Lower lobe of right lung (tissue), 2 donors: ENCODE data around the gene FCER1G. TPM values are rescaled to one million over a fixed set of nuclear protein-coding genes. Genes with fewer than 3 reads are reported as not detected.
"Not testable (repeated sequence)": the region's sequence is repeated elsewhere in the genome, so short reads cannot be mapped to it uniquely, and the experiment has no call there.

ENCODE experiments used
- ATAC-seq, 2 donors: fragments of 200-7000 bp; cut with Tn5 transposase; one replicate each; pipeline ENCODE4 v1.9.1; 2020 to 2022; ENCODE audit warnings: mild to moderate bottlenecking in 2 of 2, moderate library complexity in 2 of 2
- DNase-seq: peaks from one replicate; pipeline ENCODE4 v3.0.0-alpha.2; 2020
- H3K27ac ChIP-seq: fragments of 200-600 bp; one replicate; pipeline ENCODE4 v1.8.0; 2022
- H3K27me3 ChIP-seq: fragments of 200-600 bp; one replicate; pipeline ENCODE4 v1.8.0; 2022; ENCODE audit warnings: low read depth
- H3K36me3 ChIP-seq: fragments of 200-600 bp; one replicate; pipeline ENCODE4 v1.8.0; 2022; ENCODE audit warnings: mild to moderate bottlenecking
- H3K4me1 ChIP-seq: fragments of 200-600 bp; one replicate; pipeline ENCODE4 v1.8.0; 2022
- H3K4me3 ChIP-seq: fragments of 200-600 bp; one replicate; pipeline ENCODE4 v1.8.0; 2022; ENCODE audit warnings: mild to moderate bottlenecking
- H3K9me3 ChIP-seq: fragments of 200-600 bp; one replicate; pipeline ENCODE4 v1.8.0; 2022
- intact Hi-C: fragments of 100-400 bp; cut with DNase I; formaldehyde crosslinking; loops from one replicate; pipeline ENCODE4 v1.11.0; 2022
- total RNA-seq: library from RNA; stranded (reverse); fragmentation: NEBNext Ultra II Directional; extraction: Animal tissue kit (Norgen Biotek cat#: 25700); gene quantifications from one replicate; pipeline ENCODE4 v1.2.1, GENCODE V29; 2021
- TF ChIP-seq, protein P1 (sequence below): fragments of 200-600 bp; IDR thresholded peaks from one replicate; pipeline ENCODE4 v1.8.0; 2022; ENCODE audit warnings: antibody characterized with exemption, mild to moderate bottlenecking
- donor health status: DM: no; HTN: yes; CAD: no; lungs with severe emphysema.

FCER1G gene
- total RNA-seq, 1 donor from 2014 or later: 283 TPM

DNA sequence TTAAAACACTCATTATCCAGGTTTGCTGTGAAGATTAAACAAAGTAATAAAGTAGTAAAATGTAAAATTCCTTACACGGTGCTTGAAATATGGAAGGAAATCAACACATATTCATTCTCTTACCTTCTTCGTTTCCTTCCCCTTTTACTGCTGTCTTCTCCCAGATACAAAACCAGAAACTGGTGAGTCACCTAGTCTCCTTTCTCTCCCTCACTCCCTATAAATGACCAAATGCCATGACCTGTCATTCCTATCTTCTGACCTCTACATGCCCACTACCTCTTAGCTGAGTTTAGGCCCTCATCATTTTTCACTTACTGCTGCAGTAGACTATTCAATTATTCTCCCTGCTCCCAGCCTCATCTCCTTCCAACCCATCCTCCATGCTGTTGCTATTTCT lies 27.2 kb downstream of the FCER1G start:
- H3K4me3 ChIP-seq: no peak overlapping the region
- H3K27ac ChIP-seq: no peak overlapping the region
- intact Hi-C loops: no loop called here
- H3K36me3 ChIP-seq: no peaks in the 10 kb centered on the region
- no peaks in the 10 kb centered on the region for H3K27me3 ChIP-seq
- TF ChIP-seq, protein P1, sequence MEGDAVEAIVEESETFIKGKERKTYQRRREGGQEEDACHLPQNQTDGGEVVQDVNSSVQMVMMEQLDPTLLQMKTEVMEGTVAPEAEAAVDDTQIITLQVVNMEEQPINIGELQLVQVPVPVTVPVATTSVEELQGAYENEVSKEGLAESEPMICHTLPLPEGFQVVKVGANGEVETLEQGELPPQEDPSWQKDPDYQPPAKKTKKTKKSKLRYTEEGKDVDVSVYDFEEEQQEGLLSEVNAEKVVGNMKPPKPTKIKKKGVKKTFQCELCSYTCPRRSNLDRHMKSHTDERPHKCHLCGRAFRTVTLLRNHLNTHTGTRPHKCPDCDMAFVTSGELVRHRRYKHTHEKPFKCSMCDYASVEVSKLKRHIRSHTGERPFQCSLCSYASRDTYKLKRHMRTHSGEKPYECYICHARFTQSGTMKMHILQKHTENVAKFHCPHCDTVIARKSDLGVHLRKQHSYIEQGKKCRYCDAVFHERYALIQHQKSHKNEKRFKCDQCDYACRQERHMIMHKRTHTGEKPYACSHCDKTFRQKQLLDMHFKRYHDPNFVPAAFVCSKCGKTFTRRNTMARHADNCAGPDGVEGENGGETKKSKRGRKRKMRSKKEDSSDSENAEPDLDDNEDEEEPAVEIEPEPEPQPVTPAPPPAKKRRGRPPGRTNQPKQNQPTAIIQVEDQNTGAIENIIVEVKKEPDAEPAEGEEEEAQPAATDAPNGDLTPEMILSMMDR: no peak
- no peaks in the 10 kb centered on the region for H3K9me3 ChIP-seq
- no peaks in the 10 kb centered on the region for H3K4me1 ChIP-seq
- ATAC-seq (no peak), DNase-seq (no peak)

DNA sequence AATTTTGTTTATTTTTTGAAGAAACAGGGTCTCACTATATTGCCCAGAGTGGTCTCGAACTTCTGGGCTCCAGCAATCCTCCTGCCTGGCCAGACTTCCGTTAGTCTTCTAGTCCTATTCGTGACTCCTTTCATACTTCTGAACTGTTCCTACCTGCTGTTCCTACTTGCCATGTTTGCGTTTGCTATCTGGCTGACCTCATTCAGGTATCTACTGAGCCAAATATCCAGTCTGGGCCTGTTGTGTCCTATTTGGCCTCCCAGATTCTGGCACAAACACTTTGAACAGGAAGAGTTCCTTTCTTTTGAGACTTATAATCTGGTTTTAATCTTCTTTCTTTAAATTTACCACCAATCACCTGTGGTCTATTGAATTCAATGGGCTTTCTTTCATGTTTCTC lies 29.8 kb downstream of the FCER1G start:
- ATAC-seq: no peak
- intact Hi-C loops: no loop called here
- Histone ChIP-seq H3K9me3 (no peaks in the 10 kb centered on the region), H3K27me3 (no peaks in the 10 kb centered on the region), H3K4me3 (no peak overlapping the region), H3K4me1 (no peaks in the 10 kb centered on the region), H3K27ac (no peak overlapping the region), H3K36me3 (no peaks in the 10 kb centered on the region)
- TF ChIP-seq, protein P1: no peak
- DNase-seq: no peak

DNA sequence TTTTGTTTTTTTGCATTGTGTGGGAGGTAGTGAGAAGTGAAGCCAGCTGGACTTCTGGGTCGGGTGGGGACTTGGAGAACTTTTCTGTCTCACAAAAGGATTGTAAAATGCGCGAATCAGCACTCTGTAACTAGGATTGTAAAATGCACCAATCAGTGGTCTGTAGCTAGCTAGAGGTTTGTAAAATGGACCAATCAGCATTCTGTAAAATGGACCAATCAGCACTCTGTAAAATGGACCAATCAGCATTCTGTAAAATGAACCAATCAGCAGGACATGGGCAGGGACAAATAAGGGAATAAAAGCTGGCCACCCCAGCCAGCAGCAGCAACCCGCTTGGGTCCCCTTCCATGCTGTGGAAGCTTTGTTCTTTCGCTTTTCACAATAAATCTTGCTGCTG lies 35.0 kb downstream of the FCER1G start:
- H3K27ac ChIP-seq, H3K27me3 ChIP-seq, H3K36me3 ChIP-seq, intact Hi-C loops, H3K4me3 ChIP-seq, ATAC-seq, DNase-seq, H3K4me1 ChIP-seq, H3K9me3 ChIP-seq: not testable (repeated sequence)

DNA sequence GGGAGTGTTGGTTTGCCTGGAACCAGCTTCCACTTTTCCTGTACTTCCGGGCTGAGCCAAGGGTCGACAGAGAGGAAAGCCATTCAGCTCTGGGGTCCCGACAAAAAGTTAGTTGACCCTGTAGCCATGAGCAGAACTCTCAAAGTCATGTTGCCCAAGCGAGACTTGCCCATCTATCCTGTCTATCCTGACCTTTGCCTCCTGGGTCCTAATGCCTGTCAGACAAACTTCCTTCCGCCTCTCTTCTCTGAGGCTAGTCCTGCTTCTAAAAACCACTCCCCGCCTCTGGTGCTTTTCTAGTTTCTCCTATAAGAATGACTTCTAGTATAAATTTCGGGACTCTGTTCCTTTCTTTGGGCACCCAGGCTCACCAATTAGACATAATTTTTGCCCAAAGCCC lies 35.7 kb downstream of the FCER1G start:
- Histone ChIP-seq H3K27ac (no peak overlapping the region), H3K4me3 (no peak overlapping the region), H3K36me3 (no peaks in the 10 kb centered on the region), H3K9me3 (no peaks in the 10 kb centered on the region), H3K4me1 (no peaks in the 10 kb centered on the region), H3K27me3 (no peaks in the 10 kb centered on the region)
- no peak for ATAC-seq
- TF ChIP-seq, protein P1: no peak
- DNase-seq: no peak
- intact Hi-C loops: no loop called here

DNA sequence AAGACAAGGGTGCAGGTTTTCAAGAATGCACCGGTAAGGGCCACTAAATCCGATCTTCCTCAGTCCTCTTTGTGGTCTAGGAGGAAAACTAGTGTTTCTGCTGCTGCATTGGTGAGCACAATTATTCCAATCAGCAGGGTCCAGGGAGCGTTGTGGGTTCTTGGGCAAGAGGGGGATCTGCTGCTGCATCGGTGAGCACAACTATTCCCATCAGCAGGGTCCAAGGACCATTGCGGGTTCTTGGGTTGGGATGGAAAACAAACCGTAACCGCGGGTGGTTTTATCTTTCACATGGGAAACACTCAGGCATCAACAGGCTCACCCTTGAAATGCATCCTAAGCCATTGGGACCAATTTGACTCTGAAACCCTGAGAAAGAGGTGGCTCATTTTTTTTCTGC lies 36.5 kb downstream of the FCER1G start:
- Histone ChIP-seq H3K4me3 (no peak overlapping the region), H3K9me3 (no peaks in the 10 kb centered on the region), H3K27me3 (no peaks in the 10 kb centered on the region), H3K4me1 (no peaks in the 10 kb centered on the region), H3K27ac (no peak overlapping the region), H3K36me3 (no peaks in the 10 kb centered on the region)
- TF ChIP-seq, protein P1: no peak
- no peak for ATAC-seq
- intact Hi-C loops: no loop called here
- no peak for DNase-seq

DNA sequence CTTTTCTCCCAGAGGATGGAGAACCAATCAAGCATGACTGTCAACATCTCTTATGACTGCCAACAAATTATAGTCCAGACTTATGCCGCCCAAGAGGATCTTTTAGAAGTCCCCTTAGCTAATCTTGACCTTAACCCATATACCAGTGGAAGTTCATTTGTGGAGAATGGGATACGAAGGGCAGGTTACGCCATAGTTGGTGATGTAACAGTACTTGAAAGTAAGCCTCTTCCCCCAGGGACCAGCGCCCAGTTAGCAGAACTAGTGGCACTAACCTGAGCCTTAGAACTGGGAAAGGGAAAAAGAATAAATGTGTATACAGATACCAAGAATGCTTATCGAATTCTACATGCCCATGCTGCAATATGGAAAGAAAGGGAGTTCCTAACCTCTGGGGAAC lies 40.2 kb downstream of the FCER1G start:
- H3K4me1 ChIP-seq, H3K27ac ChIP-seq, ATAC-seq, H3K9me3 ChIP-seq, intact Hi-C loops, H3K4me3 ChIP-seq, H3K36me3 ChIP-seq, DNase-seq: not testable (repeated sequence)
- H3K27me3 ChIP-seq: peaks cover 30% of the 10 kb centered on the region

DNA sequence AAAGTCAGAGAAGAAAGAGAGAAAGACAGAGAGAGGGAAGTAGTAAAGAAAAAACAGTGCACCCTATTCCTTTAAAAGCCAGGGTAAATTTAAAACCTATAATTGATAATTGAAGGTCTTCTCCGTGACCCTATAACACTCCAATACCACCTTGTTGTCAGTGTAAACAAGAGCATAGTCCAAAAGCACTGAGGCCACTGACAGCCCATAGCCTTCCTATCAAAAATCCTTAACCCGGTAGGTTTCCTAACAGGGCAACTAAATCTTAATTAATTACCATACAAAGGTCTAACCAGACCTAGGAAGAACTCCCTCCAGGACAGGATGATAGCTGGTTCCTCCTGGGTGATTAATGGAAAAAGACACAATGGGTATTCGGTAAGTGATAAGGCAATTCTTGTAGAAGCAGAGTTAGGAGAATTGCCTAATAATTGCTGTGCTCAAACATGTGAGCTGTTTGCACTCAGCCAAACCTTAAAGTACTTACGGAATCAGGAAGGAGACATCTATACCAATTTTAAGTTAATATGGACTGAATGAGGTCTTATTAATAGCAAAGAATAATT lies 40.9 kb downstream of the FCER1G start:
- DNase-seq, intact Hi-C loops, H3K27ac ChIP-seq, H3K9me3 ChIP-seq, H3K4me1 ChIP-seq, H3K36me3 ChIP-seq, ATAC-seq, H3K4me3 ChIP-seq: not testable (repeated sequence)
- peaks cover 33% of the 10 kb centered on the region for H3K27me3 ChIP-seq

DNA sequence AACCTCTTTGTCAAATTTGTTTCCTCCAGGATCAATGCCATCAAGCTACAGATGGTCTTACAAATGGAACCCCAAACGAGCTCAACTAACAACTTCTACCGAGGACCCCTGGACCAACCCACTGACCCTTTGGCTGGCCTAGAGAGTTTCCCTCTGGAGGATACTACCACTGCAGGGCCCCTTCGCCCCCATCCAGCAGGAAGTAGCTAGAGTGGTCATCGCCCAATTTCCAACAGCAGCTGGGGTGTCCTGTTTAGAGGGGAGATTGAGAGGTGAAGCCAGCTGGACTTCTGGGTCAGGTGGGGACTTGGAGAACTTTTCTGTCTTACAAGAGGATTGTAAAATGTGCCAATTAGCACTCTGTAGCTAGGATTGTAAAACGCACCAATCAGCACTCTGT lies 42.0 kb downstream of the FCER1G start:
- DNase-seq, H3K9me3 ChIP-seq, H3K36me3 ChIP-seq, H3K27ac ChIP-seq, H3K4me1 ChIP-seq, H3K4me3 ChIP-seq, ATAC-seq, intact Hi-C loops: not testable (repeated sequence)
- H3K27me3 ChIP-seq: peaks cover 38% of the 10 kb centered on the region
